ENCODE data around the gene NRL. TPM values are rescaled to one million over a fixed set of nuclear protein-coding genes. Genes with fewer than 3 reads are reported as not detected.

Gene NRL
- polyA plus RNA-seq, 1 donor (not counting 4 experiments of a cell fraction or from before 2014, with no cell fraction given): 0.29 TPM

- FAIRE-seq (no peak), DNase-seq (ENCODE audit: low read depth, low spot score) (no peak)
- H3K27me3 ChIP-seq (ENCODE audit: control insufficient read depth, extremely low read depth, insufficient read depth, low read length): no peaks in the 10 kb centered on the region
- no peak overlapping the region for H2AFZ ChIP-seq (ENCODE audit: control insufficient read depth, low read length)
- H3K36me3 ChIP-seq (ENCODE audit: control insufficient read depth in 2 of 2, extremely low read depth in 1 of 2, insufficient read depth in 2 of 2, low read length in 2 of 2): peaks cover 0 to 2% of the 10 kb centered on the region in 2 experiments
- H3K4me2 ChIP-seq (ENCODE audit: control insufficient read depth, extremely low read depth, insufficient read depth, low read depth, low read length): no peak overlapping the region
- dilution Hi-C loops (cut with MboI; ENCODE audit: extremely low pct_ligation_motif_present, low sequenced_read_pairs): no loop called here
- TF ChIP-seq EZH2 (IDR thresholded peaks at IDR 0.05; ENCODE audit: low read length): no peak
- TF ChIP-seq, protein P1, sequence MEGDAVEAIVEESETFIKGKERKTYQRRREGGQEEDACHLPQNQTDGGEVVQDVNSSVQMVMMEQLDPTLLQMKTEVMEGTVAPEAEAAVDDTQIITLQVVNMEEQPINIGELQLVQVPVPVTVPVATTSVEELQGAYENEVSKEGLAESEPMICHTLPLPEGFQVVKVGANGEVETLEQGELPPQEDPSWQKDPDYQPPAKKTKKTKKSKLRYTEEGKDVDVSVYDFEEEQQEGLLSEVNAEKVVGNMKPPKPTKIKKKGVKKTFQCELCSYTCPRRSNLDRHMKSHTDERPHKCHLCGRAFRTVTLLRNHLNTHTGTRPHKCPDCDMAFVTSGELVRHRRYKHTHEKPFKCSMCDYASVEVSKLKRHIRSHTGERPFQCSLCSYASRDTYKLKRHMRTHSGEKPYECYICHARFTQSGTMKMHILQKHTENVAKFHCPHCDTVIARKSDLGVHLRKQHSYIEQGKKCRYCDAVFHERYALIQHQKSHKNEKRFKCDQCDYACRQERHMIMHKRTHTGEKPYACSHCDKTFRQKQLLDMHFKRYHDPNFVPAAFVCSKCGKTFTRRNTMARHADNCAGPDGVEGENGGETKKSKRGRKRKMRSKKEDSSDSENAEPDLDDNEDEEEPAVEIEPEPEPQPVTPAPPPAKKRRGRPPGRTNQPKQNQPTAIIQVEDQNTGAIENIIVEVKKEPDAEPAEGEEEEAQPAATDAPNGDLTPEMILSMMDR (optimal IDR thresholded peaks at IDR 0.05 in 1 of 3, IDR thresholded peaks at IDR 0.05 in 1 of 3, conservative IDR thresholded peaks at IDR 0.05 in 1 of 3; ENCODE audit: extremely low read depth in 1 of 3, insufficient read depth in 2 of 3, low read length in 3 of 3): no peak
- peaks cover 7% of the 10 kb centered on the region for H3K4me1 ChIP-seq (ENCODE audit: control insufficient read depth, extremely low read depth, insufficient read depth, low read length)
- H3K27ac ChIP-seq (ENCODE audit: control insufficient read depth, insufficient read depth, low read length): no peak overlapping the region
- no peaks in the 10 kb centered on the region for H4K20me1 ChIP-seq (ENCODE audit: control insufficient read depth, extremely low read depth, insufficient read depth, low read length)
- no peaks in the 10 kb centered on the region for H3K9me1 ChIP-seq (ENCODE audit: control insufficient read depth, extremely low read depth, insufficient read depth, low read length)
- H3K79me2 ChIP-seq (ENCODE audit: control insufficient read depth, insufficient read depth, low read length): no peaks in the 10 kb centered on the region
- no peak overlapping the region for H3K4me3 ChIP-seq (ENCODE audit: control insufficient read depth in 2 of 3, extremely low read depth in 1 of 3, insufficient read depth in 2 of 3, low read depth in 1 of 3, low read length in 3 of 3)
- H3K9me3 ChIP-seq (ENCODE audit: control insufficient read depth, low read depth, low read length): no peaks in the 10 kb centered on the region
- no peak overlapping the region for H3K9ac ChIP-seq (ENCODE audit: control insufficient read depth, extremely low read depth, insufficient read depth, low read length)
Observed at GRCh38 chr14:24127673-24128072, 12.9 kb upstream of the NRL start.

GRCh38 chr14:24126939-24127338 lies 12.2 kb upstream of the NRL start:
- Histone ChIP-seq H3K9ac (ENCODE audit: control insufficient read depth, extremely low read depth, insufficient read depth, low read length) (no peak overlapping the region), H3K4me2 (ENCODE audit: control insufficient read depth, extremely low read depth, insufficient read depth, low read depth, low read length) (no peak overlapping the region), H3K4me1 (ENCODE audit: control insufficient read depth, extremely low read depth, insufficient read depth, low read length) (no peaks in the 10 kb centered on the region), H3K79me2 (ENCODE audit: control insufficient read depth, insufficient read depth, low read length) (no peaks in the 10 kb centered on the region), H2AFZ (ENCODE audit: control insufficient read depth, low read length) (no peak overlapping the region), H3K27ac (ENCODE audit: control insufficient read depth, insufficient read depth, low read length) (no peak overlapping the region), H4K20me1 (ENCODE audit: control insufficient read depth, extremely low read depth, insufficient read depth, low read length) (no peaks in the 10 kb centered on the region), H3K36me3 (ENCODE audit: control insufficient read depth in 2 of 2, extremely low read depth in 1 of 2, insufficient read depth in 2 of 2, low read length in 2 of 2) (peaks cover 0 to 5% of the 10 kb centered on the region in 2 experiments), H3K27me3 (ENCODE audit: control insufficient read depth, extremely low read depth, insufficient read depth, low read length) (no peaks in the 10 kb centered on the region), H3K9me3 (ENCODE audit: control insufficient read depth, low read depth, low read length) (no peaks in the 10 kb centered on the region), H3K9me1 (ENCODE audit: control insufficient read depth, extremely low read depth, insufficient read depth, low read length) (no peaks in the 10 kb centered on the region), H3K4me3 (ENCODE audit: control insufficient read depth in 2 of 3, extremely low read depth in 1 of 3, insufficient read depth in 2 of 3, low read depth in 1 of 3, low read length in 3 of 3) (no peak overlapping the region)
- DNase-seq (ENCODE audit: low read depth, low spot score) (no peak), FAIRE-seq (no peak)
- TF ChIP-seq, protein P1 (optimal IDR thresholded peaks at IDR 0.05 in 1 of 3, IDR thresholded peaks at IDR 0.05 in 1 of 3, conservative IDR thresholded peaks at IDR 0.05 in 1 of 3; ENCODE audit: extremely low read depth in 1 of 3, insufficient read depth in 2 of 3, low read length in 3 of 3): no peak
- TF ChIP-seq EZH2 (IDR thresholded peaks at IDR 0.05; ENCODE audit: low read length): no peak
- dilution Hi-C loops (cut with MboI; ENCODE audit: extremely low pct_ligation_motif_present, low sequenced_read_pairs): no loop called here

All from keratinocyte (primary cell).